ENCODE measurements around the gene EXOC3. TPM values are rescaled to one million over a fixed set of nuclear protein-coding genes. Genes with fewer than 3 reads are reported as not detected.
A peak's percentile ranks its signal among the peaks of the same experiment; 100 is the strongest.

Gene EXOC3
- total RNA-seq, result 10 to 100 TPM; 35.9 to 44.7 (median 41.0) TPM
- 10 to 100 TPM; 29.0 to 29.1 TPM for polyA plus RNA-seq
- long read RNA-seq, donor 1, transcript EXOC3-209 (13 exons, 2,825 nt), result major isoform, 31 of 45 reads
- long read RNA-seq, donor 1, partial matches to known transcripts, result 9 of 45 reads
- long read RNA-seq, donor 1, other reads (novel, unspliced or antisense), result 5 of 45 reads
- long read RNA-seq, donor 2, transcript EXOC3-209 (13 exons, 2,825 nt), result major isoform, 11 of 30 reads
- long read RNA-seq, donor 2, partial matches to known transcripts, result 14 of 30 reads
- long read RNA-seq, donor 2, other reads (novel, unspliced or antisense), result 4 of 30 reads
- long read RNA-seq, donor 3, transcript EXOC3-209 (13 exons, 2,825 nt), result major isoform, 10 of 42 reads
- long read RNA-seq, donor 3, partial matches to known transcripts, result 21 of 42 reads
- long read RNA-seq, donor 3, other reads (novel, unspliced or antisense), result 7 of 42 reads

GRCh38 chr5:442335-443238 lies at the start of gene EXOC3:
Gene EXOC3 (plus strand): TSS chr5:443176. CDS start chr5:446206, 3,030 bp downstream.
- TF ChIP-seq CTCF (IDR thresholded peaks at IDR 0.05), result no peak
- ATAC-seq (peak; percentile 89 to 96 (median 94)), DNase-seq (peak; percentile 63 to 80)
- intact Hi-C loops (cut with DNase I), result loop anchor here in 2 of 10 donors (10.0 kb wide), 2 partner anchors 172 to 462 kb away; partner anchors contain the start of gene CEP72 (in 1 of the 2)
- peaks cover 0 to 1% (median 0%) of the 10 kb centered on the region in 7 donors for H3K27me3 ChIP-seq
- H3K36me3 ChIP-seq, result peaks cover 0 to 20% (median 4%) of the 10 kb centered on the region in 9 donors
- H3K4me1 ChIP-seq, result peaks cover 3 to 44% (median 21%) of the 10 kb centered on the region in 9 donors
- peak within 1 kb of the TSS; percentile 62 to 99 (median 87) for H3K4me3 ChIP-seq
- peak within 1 kb of the TSS; percentile 64 to 95 (median 87) for H3K27ac ChIP-seq
- H3K9me3 ChIP-seq, result no peaks in the 10 kb centered on the region
- WGBS, 2 donors, result 6 to 7% methylated on average over 60 to 69 of the region's 73 CpGs

- Histone ChIP-seq H3K4me3 (no peak overlapping the region), H3K9me3 (no peaks in the 10 kb centered on the region), H3K27ac (no peak overlapping the region), H3K4me1 (no peaks in the 10 kb centered on the region), H3K36me3 (no peaks in the 10 kb centered on the region), H3K27me3 (peaks cover 0 to 5% (median 0%) of the 10 kb centered on the region in 7 donors)
- ATAC-seq, result no peak
- intact Hi-C loops (cut with DNase I), result no loop called here
- WGBS, 2 donors, result 83 to 88% methylated on average over 10 of the region's 10 CpGs
- no peak for TF ChIP-seq CTCF (IDR thresholded peaks at IDR 0.05)
- no peak for DNase-seq
Measured at GRCh38 chr5:393846-394275, 49.1 kb upstream of the EXOC3 start.

DNA sequence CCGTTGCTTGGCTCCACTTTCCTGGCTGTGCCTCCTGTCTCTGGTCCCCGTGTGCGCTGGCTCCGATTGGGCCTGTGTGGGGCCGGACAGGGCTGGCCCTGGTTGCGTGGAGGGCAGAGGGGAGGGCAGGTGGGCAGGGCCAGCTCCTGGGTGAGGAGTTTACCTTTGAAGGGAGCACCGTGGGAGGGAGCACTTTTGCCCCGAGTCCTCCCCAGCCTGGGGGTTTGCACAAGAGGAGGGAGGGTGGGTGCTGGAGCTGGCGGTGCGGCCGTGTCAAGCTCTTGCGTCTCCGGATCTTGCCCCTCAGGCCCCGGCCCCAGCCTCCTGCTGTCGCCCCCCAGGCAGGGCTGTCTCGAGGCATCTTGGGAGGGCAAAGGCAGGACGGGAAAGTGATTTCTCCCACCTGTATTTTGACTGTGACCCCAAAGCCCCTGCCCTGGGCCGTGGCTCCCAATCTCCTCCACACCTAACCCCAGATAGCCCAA lies 48.3 kb upstream of the EXOC3 start:
- intact Hi-C loops (cut with DNase I), result no loop called here
- TF ChIP-seq CTCF (IDR thresholded peaks at IDR 0.05), result no peak
- WGBS, 2 donors, result 80 to 84% methylated on average over 18 of the region's 18 CpGs
- Histone ChIP-seq H3K27me3 (peaks cover 0 to 12% (median 0%) of the 10 kb centered on the region in 7 donors), H3K27ac (no peak overlapping the region), H3K9me3 (no peaks in the 10 kb centered on the region), H3K4me3 (no peak overlapping the region), H3K36me3 (no peaks in the 10 kb centered on the region), H3K4me1 (peaks cover 0 to 7% (median 4%) of the 10 kb centered on the region in 9 donors)
- no peak for DNase-seq
- no peak for ATAC-seq

Data from heart right ventricle (tissue), 16 donors.